IPS-18a (cell line): ENCODE results near the gene OR2T6.

ENCODE experiments used
- H3K27ac ChIP-seq: one replicate; pipeline ENCODE4 v1.5.1; 2013; ENCODE audit warnings: low read length
- H3K27me3 ChIP-seq: one replicate; pipeline ENCODE4 v1.6.1; 2013; ENCODE audit warnings: mild to moderate bottlenecking, low read length; ENCODE audit not compliant: control insufficient read depth, insufficient read depth
- H3K36me3 ChIP-seq: one replicate; pipeline ENCODE4 v1.6.1; 2013; ENCODE audit warnings: low read depth, low read length; ENCODE audit not compliant: control insufficient read depth
- H3K4me1 ChIP-seq: one replicate; pipeline ENCODE4 v1.6.1; 2013; ENCODE audit warnings: low read depth, low read length; ENCODE audit not compliant: control insufficient read depth
- H3K4me3 ChIP-seq: one replicate; pipeline ENCODE4 v1.5.1; 2013; ENCODE audit warnings: low read length
- H3K9ac ChIP-seq: one replicate; pipeline ENCODE4 v1.6.1; 2013; ENCODE audit warnings: mild to moderate bottlenecking, low read length, moderate library complexity
- H3K9me3 ChIP-seq: one replicate; pipeline ENCODE4 v1.6.1; 2013; ENCODE audit warnings: low read depth, low read length; ENCODE audit not compliant: control insufficient read depth

The OR2T6 gene

GRCh38 chr1:248375446-248375845 is at the start of gene OR2T6:
OR2T6 (plus strand) TSS chr1:248375746; CDS start chr1:248387609, 11,863 bp downstream.
- H3K4me3 ChIP-seq: no peak within 1 kb of the TSS
- H3K9ac ChIP-seq: no peak within 1 kb of the TSS
- no peak within 1 kb of the TSS for H3K27ac ChIP-seq
- no peaks in the 10 kb centered on the region for H3K4me1 ChIP-seq
- no peaks in the 10 kb centered on the region for H3K27me3 ChIP-seq
- peaks cover 78% of the 10 kb centered on the region for H3K9me3 ChIP-seq
- no peaks in the 10 kb centered on the region for H3K36me3 ChIP-seq

DNA sequence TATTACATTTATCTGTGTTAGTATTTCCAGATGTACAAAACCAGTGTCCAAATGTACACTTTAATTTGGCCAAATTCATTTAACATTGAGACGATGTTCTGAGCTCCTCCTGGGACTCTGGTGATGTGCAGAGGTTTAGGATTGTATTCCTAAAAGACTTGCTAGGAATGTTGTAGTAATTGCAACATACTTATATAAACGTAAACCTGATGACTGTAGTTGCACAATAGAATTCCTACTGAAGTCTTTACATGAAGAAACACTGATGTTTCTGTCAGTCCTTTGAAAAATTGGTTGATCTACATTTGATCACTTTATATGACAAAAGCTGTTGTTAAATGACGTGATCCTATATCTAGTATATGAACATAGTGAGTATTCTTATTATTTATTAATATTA is 32.1 kb upstream of the OR2T6 start:
- Histone ChIP-seq H3K9ac (no peak overlapping the region), H3K4me1 (no peaks in the 10 kb centered on the region), H3K9me3 (peaks cover 51% of the 10 kb centered on the region), H3K36me3 (no peaks in the 10 kb centered on the region), H3K27me3 (no peaks in the 10 kb centered on the region), H3K4me3 (no peak overlapping the region), H3K27ac (no peak overlapping the region)

- Histone ChIP-seq H3K27me3 (no peaks in the 10 kb centered on the region), H3K4me1 (no peaks in the 10 kb centered on the region), H3K36me3 (no peaks in the 10 kb centered on the region), H3K9ac (no peak within 1 kb of the TSS), H3K9me3 (peaks cover 62% of the 10 kb centered on the region), H3K4me3 (no peak within 1 kb of the TSS), H3K27ac (no peak within 1 kb of the TSS)
These were observed 27.1 kb upstream of the OR2T6 start, which contains the start of gene OR14C36 for GRCh38 chr1:248348475-248348874. OR14C36 (plus strand) TSS chr1:248348775; CDS start chr1:248348775, 0 bp downstream.

GRCh38 chr1:248359415-248359814 is 16.1 kb upstream of the OR2T6 start:
- no peak overlapping the region for H3K27ac ChIP-seq
- H3K27me3 ChIP-seq: no peaks in the 10 kb centered on the region
- no peaks in the 10 kb centered on the region for H3K4me1 ChIP-seq

DNA sequence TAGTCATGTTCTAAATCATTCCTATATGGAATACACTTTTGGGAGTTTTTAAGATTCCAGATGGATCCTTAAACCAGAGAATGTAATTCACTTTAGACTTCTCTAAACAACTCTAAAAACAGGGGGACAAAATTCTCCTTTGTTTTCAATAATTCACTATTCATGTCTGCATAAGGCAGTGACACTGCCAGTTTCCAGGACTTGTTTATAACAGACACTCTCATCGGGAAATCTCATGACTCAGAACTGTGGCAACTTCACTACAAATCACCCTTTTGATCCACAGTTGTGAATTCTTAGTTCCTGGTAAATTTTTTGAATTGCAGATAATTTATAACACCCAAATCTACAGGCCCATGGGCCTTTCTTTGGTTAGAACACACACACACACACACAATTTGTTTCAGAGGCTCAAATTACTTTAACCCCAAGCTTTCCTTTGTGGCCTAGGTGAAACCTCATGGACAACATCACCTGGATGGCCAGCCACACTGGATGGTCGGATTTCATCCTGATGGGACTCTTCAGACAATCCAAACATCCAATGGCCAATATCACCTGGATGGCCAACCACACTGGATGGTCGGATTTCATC is 14.3 kb upstream of the OR2T6 start, which contains the start of gene OR2T4:
TSS of gene OR2T4 (plus strand) at position 545 of the 595 bp plus-strand sequence. CDS start at position 545, 0 bp downstream.
- no peak within 1 kb of the TSS for H3K27ac ChIP-seq
- H3K9ac ChIP-seq: no peak within 1 kb of the TSS
- H3K27me3 ChIP-seq: no peaks in the 10 kb centered on the region
- no peak within 1 kb of the TSS for H3K4me3 ChIP-seq
- no peaks in the 10 kb centered on the region for H3K36me3 ChIP-seq
- H3K4me1 ChIP-seq: no peaks in the 10 kb centered on the region
- peaks cover 87% of the 10 kb centered on the region for H3K9me3 ChIP-seq

More at GRCh38 chr1:248359415-248359814, 16.1 kb upstream of the OR2T6 start:
- H3K9ac ChIP-seq: no peak overlapping the region
- no peaks in the 10 kb centered on the region for H3K36me3 ChIP-seq
- H3K4me3 ChIP-seq: no peak overlapping the region
- H3K9me3 ChIP-seq: peaks cover 81% of the 10 kb centered on the region

DNA sequence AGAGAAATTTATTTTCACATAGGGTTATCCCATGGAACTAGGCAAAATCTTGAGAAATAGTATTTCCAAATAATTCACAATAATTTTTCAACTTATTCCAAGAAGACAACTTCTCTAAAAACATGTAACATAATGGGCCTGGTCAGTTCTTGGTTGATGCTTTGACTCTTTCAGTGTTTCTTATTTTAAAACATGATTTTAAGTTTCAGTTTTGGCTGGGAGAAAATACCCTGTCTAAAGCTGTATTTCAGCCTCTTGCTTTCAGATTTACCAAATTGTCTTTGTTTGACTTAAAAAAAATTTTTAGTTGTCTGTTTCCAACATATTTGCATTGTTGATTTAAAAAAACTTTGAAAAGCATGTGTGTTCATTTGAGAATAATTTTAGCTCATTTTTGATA is 8.9 kb upstream of the OR2T6 start:
- H3K36me3 ChIP-seq: no peaks in the 10 kb centered on the region
- H3K9ac ChIP-seq: no peak overlapping the region
- no peaks in the 10 kb centered on the region for H3K4me1 ChIP-seq
- H3K27me3 ChIP-seq: no peaks in the 10 kb centered on the region
- no peak overlapping the region for H3K4me3 ChIP-seq
- no peak overlapping the region for H3K27ac ChIP-seq
- H3K9me3 ChIP-seq: peaks cover 83% of the 10 kb centered on the region

GRCh38 chr1:248372394-248372793 is 3.2 kb upstream of the OR2T6 start:
- H3K27ac ChIP-seq: no peak overlapping the region
- no peaks in the 10 kb centered on the region for H3K36me3 ChIP-seq
- no peak overlapping the region for H3K4me3 ChIP-seq
- H3K4me1 ChIP-seq: no peaks in the 10 kb centered on the region
- peaks cover 85% of the 10 kb centered on the region for H3K9me3 ChIP-seq
- H3K9ac ChIP-seq: no peak overlapping the region
- H3K27me3 ChIP-seq: no peaks in the 10 kb centered on the region

DNA sequence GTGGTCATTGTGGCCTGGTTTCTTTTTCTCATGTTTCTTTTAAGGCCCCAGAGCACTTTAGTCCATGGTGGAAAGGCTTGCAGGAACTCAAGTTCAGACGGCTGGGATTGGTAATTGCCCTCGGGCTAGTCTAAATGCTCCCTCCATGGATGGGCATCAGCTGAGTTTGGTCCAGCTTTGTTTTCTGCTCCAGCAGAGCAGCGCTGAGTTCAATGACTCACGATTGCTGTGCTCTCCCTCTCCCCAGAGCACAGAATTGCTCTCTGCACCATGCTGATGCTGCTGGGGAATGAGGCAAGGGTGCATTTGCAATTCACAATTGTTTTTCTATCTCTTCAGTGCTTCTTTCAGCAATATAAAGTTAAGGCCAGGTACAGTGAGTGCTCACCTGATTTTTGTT is 1.8 kb upstream of the OR2T6 start:
- Histone ChIP-seq H3K36me3 (no peaks in the 10 kb centered on the region), H3K9me3 (peaks cover 83% of the 10 kb centered on the region), H3K4me3 (no peak overlapping the region), H3K4me1 (no peaks in the 10 kb centered on the region), H3K27ac (no peak overlapping the region), H3K9ac (no peak overlapping the region), H3K27me3 (no peaks in the 10 kb centered on the region)

- H3K36me3 ChIP-seq: no peaks in the 10 kb centered on the region
- no peak overlapping the region for H3K4me3 ChIP-seq
- no peaks in the 10 kb centered on the region for H3K4me1 ChIP-seq
- H3K27me3 ChIP-seq: no peaks in the 10 kb centered on the region
- no peak overlapping the region for H3K9ac ChIP-seq
- peaks cover 71% of the 10 kb centered on the region for H3K9me3 ChIP-seq
- no peak overlapping the region for H3K27ac ChIP-seq
These were observed 1.4 kb downstream of the OR2T6 start for GRCh38 chr1:248376916-248377315.

DNA sequence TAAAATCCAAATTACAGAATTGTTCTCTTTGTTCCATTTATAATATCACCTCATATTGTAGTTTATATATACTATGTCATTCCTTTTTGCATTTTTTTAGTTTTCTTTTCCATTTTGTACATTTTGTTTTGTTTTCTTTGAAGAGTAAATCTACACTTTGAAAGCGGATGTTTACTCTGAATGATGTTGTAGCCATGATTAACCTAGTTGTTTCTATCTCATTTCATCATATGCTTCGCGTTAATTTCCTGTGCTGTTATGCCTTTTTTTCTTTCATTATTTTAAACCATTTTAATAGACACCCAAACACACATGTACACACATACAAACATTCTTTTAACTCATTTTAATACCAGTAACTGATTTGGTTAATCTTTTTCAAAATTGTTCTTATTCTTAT is 5.3 kb downstream of the OR2T6 start:
- Histone ChIP-seq H3K27ac (no peak overlapping the region), H3K4me3 (no peak overlapping the region), H3K4me1 (no peaks in the 10 kb centered on the region), H3K9ac (no peak overlapping the region), H3K9me3 (peaks cover 55% of the 10 kb centered on the region), H3K27me3 (no peaks in the 10 kb centered on the region), H3K36me3 (no peaks in the 10 kb centered on the region)

DNA sequence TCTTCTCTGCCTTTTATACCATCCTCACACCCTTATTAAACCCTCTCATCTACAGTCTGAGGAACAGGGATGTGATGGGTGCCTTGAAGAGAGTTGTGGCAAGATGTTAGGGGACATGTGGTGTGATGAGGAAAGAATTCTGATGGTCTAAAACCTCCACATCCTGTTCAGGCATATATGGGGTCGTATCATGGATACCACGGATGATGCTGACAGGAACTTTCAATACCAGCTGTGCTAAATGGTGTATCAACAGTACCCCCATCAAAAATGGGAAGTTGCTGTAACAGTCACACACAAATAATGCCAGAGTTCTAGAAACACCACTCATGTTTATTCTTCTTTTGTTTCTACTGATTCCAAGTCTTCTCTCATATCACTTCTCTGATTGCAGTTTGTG is 12.9 kb downstream of the OR2T6 start:
- peaks cover 68% of the 10 kb centered on the region for H3K9me3 ChIP-seq
- no peaks in the 10 kb centered on the region for H3K36me3 ChIP-seq
- no peaks in the 10 kb centered on the region for H3K4me1 ChIP-seq
- no peak overlapping the region for H3K27ac ChIP-seq
- H3K9ac ChIP-seq: no peak overlapping the region
- no peak overlapping the region for H3K4me3 ChIP-seq
- no peaks in the 10 kb centered on the region for H3K27me3 ChIP-seq

- Histone ChIP-seq H3K9ac (no peak overlapping the region), H3K9me3 (peaks cover 59% of the 10 kb centered on the region), H3K36me3 (no peaks in the 10 kb centered on the region), H3K27ac (no peak overlapping the region), H3K4me1 (no peaks in the 10 kb centered on the region), H3K27me3 (no peaks in the 10 kb centered on the region), H3K4me3 (no peak overlapping the region)
These were observed 17.5 kb downstream of the OR2T6 start for GRCh38 chr1:248393050-248393449.
